Natural killer cell treated with Interleukin-12 subunit alpha and Interleukin-12 subunit beta and Interleukin-15 and Interleukin-18, amount 100 ng/mL, for 72 hours (primary cell): ENCODE results near the gene MDFI. TPM values are rescaled to one million over a fixed set of nuclear protein-coding genes. Genes with fewer than 3 reads are reported as not detected.

ENCODE experiments used
- ATAC-seq, 2 donors: fragments of 150-1000 bp; cut with Tn5 transposase in 1 of 2; sonication (Bioruptor Pico), chemical (Tn5 transposase) in 1 of 2; 2 replicates each; pipeline ENCODE4 v1.10.0; 2021
- DNase-seq: peaks from one replicate; pipeline ENCODE4 v3.0.0; 2022; ENCODE audit warnings: low spot score
- H3K27ac Mint-ChIP-seq, 2 donors: 1 replicate in 1 of 2; 2 replicates in 1 of 2; pipeline ENCODE4 v1.8.0; 2022; ENCODE audit warnings: mixed read lengths in 2 of 2, mild to moderate bottlenecking in 1 of 2, moderate library complexity in 1 of 2
- H3K27me3 Mint-ChIP-seq, 2 donors: 1 replicate in 1 of 2; 2 replicates in 1 of 2; pipeline ENCODE4 v1.8.0; 2022; ENCODE audit warnings: mixed read lengths in 2 of 2
- H3K36me3 Mint-ChIP-seq: one replicate; pipeline ENCODE4 v1.8.0; 2022; ENCODE audit warnings: mixed read lengths
- H3K4me1 Mint-ChIP-seq, 2 donors: 1 replicate in 1 of 2; 2 replicates in 1 of 2; pipeline ENCODE4 v1.8.0; 2022; ENCODE audit warnings: low read depth in 2 of 2, mixed read lengths in 2 of 2, mild to moderate bottlenecking in 1 of 2
- H3K4me3 Mint-ChIP-seq: one replicate; pipeline ENCODE4 v1.8.0; 2022; ENCODE audit warnings: mixed read lengths
- H3K9me3 Mint-ChIP-seq: 2 replicates; pipeline ENCODE4 v1.8.0; 2022; ENCODE audit warnings: mixed read lengths
- total RNA-seq, 2 donors: library from RNA; stranded (reverse); gene quantifications; one replicate each; pipeline ENCODE4 v1.2.3, GENCODE V29; 2022

Gene MDFI
- total RNA-seq, 2 donors from 2014 or later = not detected

DNA sequence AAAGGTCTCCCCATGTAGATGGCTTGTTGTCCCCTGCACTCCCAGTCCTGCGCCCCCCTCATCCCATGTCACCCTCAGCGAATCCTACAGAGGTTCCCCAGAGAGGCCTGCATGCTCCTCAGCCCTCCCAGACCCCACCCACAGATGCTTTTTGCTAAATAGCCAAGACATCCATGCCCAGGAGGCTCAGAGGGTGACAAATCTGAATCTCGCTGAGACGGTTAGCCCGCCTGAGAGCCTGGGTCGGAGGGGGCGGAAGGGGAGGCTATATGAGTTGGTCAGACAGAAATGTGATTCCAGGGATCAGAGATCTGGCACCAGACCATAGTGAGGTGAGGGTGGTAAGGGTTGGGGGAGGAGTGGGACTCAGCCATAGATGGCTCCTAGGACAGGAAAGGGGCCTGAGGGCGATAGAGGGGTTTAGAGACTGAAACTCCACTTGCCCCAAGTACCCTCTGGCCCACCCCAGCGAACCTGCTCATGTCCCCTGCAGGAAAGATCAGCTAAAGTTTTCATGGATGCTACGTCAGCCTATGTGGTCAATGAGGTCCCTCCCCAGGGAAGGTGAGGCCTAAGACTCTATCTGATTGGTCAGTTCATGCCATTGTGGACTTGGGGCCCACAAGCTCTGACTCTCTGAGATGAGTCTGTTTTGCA is 63.9 kb downstream of the MDFI start:
- DNase-seq = no peak
- H3K4me1 Mint-ChIP-seq = peaks cover 57 to 61% of the 10 kb centered on the region in 2 donors
- H3K9me3 Mint-ChIP-seq = no peaks in the 10 kb centered on the region
- no peaks in the 10 kb centered on the region for H3K27me3 Mint-ChIP-seq
- no peak overlapping the region for H3K27ac Mint-ChIP-seq
- H3K36me3 Mint-ChIP-seq = no peaks in the 10 kb centered on the region
- no peak overlapping the region for H3K4me3 Mint-ChIP-seq
- no peak for ATAC-seq

DNA sequence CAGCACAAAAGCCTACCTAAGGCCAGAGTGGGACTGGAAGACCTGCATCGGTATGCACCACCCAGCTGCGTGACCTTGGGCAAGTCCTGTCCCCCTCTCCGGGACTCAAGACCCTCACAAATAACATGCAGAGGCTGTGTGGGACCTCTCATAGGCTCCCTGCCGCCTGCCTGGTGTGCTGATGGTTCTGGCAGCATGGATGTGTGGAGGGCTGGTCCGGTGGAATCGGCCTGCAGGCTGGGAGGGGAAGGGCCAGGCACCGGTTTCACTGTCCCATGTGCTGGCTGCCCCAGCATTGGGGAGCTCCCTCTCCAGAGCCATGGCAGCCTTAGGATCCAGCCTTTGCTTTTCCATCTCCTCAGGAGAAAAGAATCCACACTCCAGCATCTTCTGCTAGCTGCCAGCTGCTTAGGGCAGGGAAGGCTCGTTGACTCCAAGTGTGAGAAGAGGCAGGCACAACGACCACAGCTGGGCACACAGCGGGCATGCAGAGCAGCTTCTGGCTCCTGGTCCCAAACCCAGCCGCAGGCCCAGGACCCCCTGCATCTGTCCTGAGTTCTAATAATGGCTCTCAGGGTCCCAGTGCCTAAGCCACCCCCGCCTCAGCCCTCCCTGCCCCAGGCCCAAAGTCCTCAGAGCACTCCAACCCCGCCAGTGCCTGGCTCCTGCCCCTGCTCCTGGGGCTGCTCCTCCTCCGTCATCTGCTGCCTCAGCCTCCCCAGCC is 64.7 kb downstream of the MDFI start:
- Mint-ChIP-seq H3K36me3 (no peaks in the 10 kb centered on the region), H3K27me3 (no peaks in the 10 kb centered on the region), H3K9me3 (no peaks in the 10 kb centered on the region), H3K27ac (no peak overlapping the region), H3K4me3 (no peak overlapping the region), H3K4me1 (peaks cover 63 to 64% of the 10 kb centered on the region in 2 donors)
- ATAC-seq (no peak), DNase-seq (no peak)

Other genes with a start within 250 kb of the MDFI start
- 100 to 1,000 TPM in 1 of 2 donors, 10 to 100 TPM in 1; 52.4 to 110 TPM for gene FOXP4, start 92.1 kb upstream of the MDFI start, total RNA-seq
- gene TFEB, start 97.1 kb downstream of the MDFI start, total RNA-seq = 10 to 100 TPM; 36.0 to 40.1 TPM
- gene PGC, start 108.9 kb downstream of the MDFI start, total RNA-seq = not detected
- 1 to 10 TPM; 7.4 to 9.5 TPM for gene FRS3, start 141.4 kb downstream of the MDFI start, total RNA-seq
- gene PRICKLE4, start 142.3 kb downstream of the MDFI start, total RNA-seq = not detected
- gene TOMM6, start 149.2 kb downstream of the MDFI start, total RNA-seq = 100 to 1,000 TPM; 208 to 284 TPM